ENCODE measurements around the gene POLR2F. TPM values are rescaled to one million over a fixed set of nuclear protein-coding genes. Genes with fewer than 3 reads are reported as not detected.
"Not testable (repeated sequence)": the region's sequence is repeated elsewhere in the genome, so short reads cannot be mapped to it uniquely, and the experiment has no call there.

POLR2F gene
- total RNA-seq, 1 donor from 2014 or later = 23.5 TPM

DNA sequence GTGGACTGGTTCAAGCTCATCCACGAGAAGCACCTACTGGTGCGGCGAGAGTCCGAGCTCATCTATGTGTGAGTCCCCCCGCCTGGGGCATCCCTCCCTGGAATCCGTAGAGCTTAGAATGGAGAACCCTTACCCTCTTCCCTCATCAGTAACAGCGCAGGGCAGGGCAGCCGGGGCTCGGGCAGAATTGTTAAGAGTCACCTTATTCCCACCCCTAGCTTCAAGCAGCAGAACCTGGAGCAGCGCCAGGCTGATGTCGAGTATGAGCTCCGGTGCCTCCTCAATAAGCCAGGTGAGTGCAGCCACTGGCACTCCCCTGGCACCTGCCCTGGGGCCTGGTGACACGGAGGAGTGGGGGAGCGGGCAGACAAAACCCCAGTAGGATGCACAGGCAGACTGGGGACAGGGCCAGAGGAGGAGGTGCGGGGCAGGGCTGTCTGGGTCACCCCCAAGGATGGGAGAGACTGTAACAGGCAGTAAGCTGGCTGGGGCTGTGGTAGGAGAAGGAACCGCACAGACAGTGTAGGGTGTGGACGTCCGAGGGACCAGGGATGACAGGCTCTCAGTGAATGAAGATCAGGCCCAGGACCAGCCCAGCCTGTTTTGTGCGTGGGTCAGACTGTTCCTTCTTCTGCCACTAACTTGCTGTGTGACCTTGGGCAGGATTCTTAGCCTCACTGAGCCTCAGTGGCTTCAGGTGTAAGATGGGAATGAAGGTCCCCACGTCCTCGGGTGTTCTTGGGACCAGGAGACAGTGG, 20.5 kb upstream of the POLR2F start:
- Histone ChIP-seq H3K4me1 (ENCODE audit: control insufficient read depth in 3 of 3, insufficient read depth in 3 of 3, low read length in 3 of 3) (peaks cover 8 to 14% (median 12%) of the 10 kb centered on the region in 3 donors), H3K36me3 (ENCODE audit: control insufficient read depth in 3 of 3, insufficient read depth in 3 of 3, low read length in 3 of 3) (peaks cover 12 to 26% (median 19%) of the 10 kb centered on the region in 3 donors), H3K27me3 (ENCODE audit: control insufficient read depth in 3 of 3, insufficient read depth in 3 of 3, low read length in 3 of 3) (no peaks in the 10 kb centered on the region), H3K27ac (ENCODE audit: low read depth, low read length) (peak overlapping the region; percentile 41), H3K9me3 (ENCODE audit: control insufficient read depth in 3 of 3, low read length in 3 of 3) (no peaks in the 10 kb centered on the region), H3K9ac (ENCODE audit: low read depth in 1 of 3, low read length in 3 of 3) (peak overlapping the region in 1 of 3 donors; percentile 16), H3K4me3 (ENCODE audit: low read length in 3 of 3) (no peak overlapping the region)

GRCh38 chr22:37933711-37934376, 19.7 kb upstream of the POLR2F start:
- no peaks in the 10 kb centered on the region for H3K9me3 ChIP-seq (ENCODE audit: control insufficient read depth in 3 of 3, low read length in 3 of 3)
- H3K27me3 ChIP-seq (ENCODE audit: control insufficient read depth in 3 of 3, insufficient read depth in 3 of 3, low read length in 3 of 3) = no peaks in the 10 kb centered on the region
- peak overlapping the region; percentile 41 for H3K27ac ChIP-seq (ENCODE audit: low read depth, low read length)
- H3K4me3 ChIP-seq (ENCODE audit: low read length in 3 of 3) = peak overlapping the region in 2 of 3 donors; percentile 19 to 22
- H3K4me1 ChIP-seq (ENCODE audit: control insufficient read depth in 3 of 3, insufficient read depth in 3 of 3, low read length in 3 of 3) = peaks cover 8 to 14% (median 12%) of the 10 kb centered on the region in 3 donors
- H3K9ac ChIP-seq (ENCODE audit: low read depth in 1 of 3, low read length in 3 of 3) = peak overlapping the region in 2 of 3 donors; percentile 10 to 54
- peaks cover 13 to 24% (median 17%) of the 10 kb centered on the region in 3 donors for H3K36me3 ChIP-seq (ENCODE audit: control insufficient read depth in 3 of 3, insufficient read depth in 3 of 3, low read length in 3 of 3)

DNA sequence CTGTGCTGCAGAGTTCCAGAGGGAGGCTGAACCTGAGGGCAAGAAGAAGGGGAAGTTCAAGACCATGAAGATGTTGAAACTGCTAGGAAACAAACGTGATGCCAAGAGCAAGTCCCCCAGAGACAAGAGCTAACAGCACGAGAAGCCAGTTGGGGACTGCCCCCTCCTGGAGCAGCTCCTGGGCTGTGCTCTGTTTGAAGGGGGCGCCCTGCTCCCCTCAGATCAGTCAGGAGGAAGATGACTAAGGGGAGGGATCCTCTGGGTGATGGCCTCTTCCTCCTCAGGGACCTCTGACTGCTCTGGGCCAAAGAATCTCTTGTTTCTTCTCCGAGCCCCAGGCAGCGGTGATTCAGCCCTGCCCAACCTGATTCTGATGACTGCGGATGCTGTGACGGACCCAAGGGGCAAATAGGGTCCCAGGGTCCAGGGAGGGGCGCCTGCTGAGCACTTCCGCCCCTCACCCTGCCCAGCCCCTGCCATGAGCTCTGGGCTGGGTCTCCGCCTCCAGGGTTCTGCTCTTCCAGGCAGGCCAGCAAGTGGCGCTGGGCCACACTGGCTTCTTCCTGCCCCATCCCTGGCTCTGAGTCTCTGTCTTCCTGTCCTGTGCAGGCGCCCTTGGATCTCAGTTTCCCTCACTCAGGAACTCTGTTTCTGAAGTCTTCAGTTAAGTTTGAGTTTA, 12.7 kb upstream of the POLR2F start:
- Histone ChIP-seq H3K27ac (ENCODE audit: low read depth, low read length) (no peak overlapping the region), H3K9ac (ENCODE audit: low read depth in 1 of 3, low read length in 3 of 3) (no peak overlapping the region), H3K4me3 (ENCODE audit: low read length in 3 of 3) (no peak overlapping the region), H3K9me3 (ENCODE audit: control insufficient read depth in 3 of 3, low read length in 3 of 3) (no peaks in the 10 kb centered on the region), H3K4me1 (ENCODE audit: control insufficient read depth in 3 of 3, insufficient read depth in 3 of 3, low read length in 3 of 3) (no peaks in the 10 kb centered on the region), H3K27me3 (ENCODE audit: control insufficient read depth in 3 of 3, insufficient read depth in 3 of 3, low read length in 3 of 3) (no peaks in the 10 kb centered on the region), H3K36me3 (ENCODE audit: control insufficient read depth in 3 of 3, insufficient read depth in 3 of 3, low read length in 3 of 3) (peaks cover 20 to 32% (median 29%) of the 10 kb centered on the region in 3 donors)

GRCh38 chr22:37942133-37942532, 11.4 kb upstream of the POLR2F start:
- H3K9ac ChIP-seq (ENCODE audit: low read depth in 1 of 3, low read length in 3 of 3) = no peak overlapping the region
- no peak overlapping the region for H3K27ac ChIP-seq (ENCODE audit: low read depth, low read length)
- H3K4me1 ChIP-seq (ENCODE audit: control insufficient read depth in 3 of 3, insufficient read depth in 3 of 3, low read length in 3 of 3) = no peaks in the 10 kb centered on the region
- peaks cover 20 to 32% (median 26%) of the 10 kb centered on the region in 3 donors for H3K36me3 ChIP-seq (ENCODE audit: control insufficient read depth in 3 of 3, insufficient read depth in 3 of 3, low read length in 3 of 3)
- no peak overlapping the region for H3K4me3 ChIP-seq (ENCODE audit: low read length in 3 of 3)
- H3K9me3 ChIP-seq (ENCODE audit: control insufficient read depth in 3 of 3, low read length in 3 of 3) = no peaks in the 10 kb centered on the region
- H3K27me3 ChIP-seq (ENCODE audit: control insufficient read depth in 3 of 3, insufficient read depth in 3 of 3, low read length in 3 of 3) = no peaks in the 10 kb centered on the region

- no peaks in the 10 kb centered on the region for H3K4me1 ChIP-seq (ENCODE audit: control insufficient read depth in 3 of 3, insufficient read depth in 3 of 3, low read length in 3 of 3)
- H3K36me3 ChIP-seq (ENCODE audit: control insufficient read depth in 3 of 3, insufficient read depth in 3 of 3, low read length in 3 of 3) = peaks cover 14 to 27% (median 18%) of the 10 kb centered on the region in 3 donors
- H3K4me3 ChIP-seq (ENCODE audit: low read length in 3 of 3) = no peak overlapping the region
- no peaks in the 10 kb centered on the region for H3K27me3 ChIP-seq (ENCODE audit: control insufficient read depth in 3 of 3, insufficient read depth in 3 of 3, low read length in 3 of 3)
- no peaks in the 10 kb centered on the region for H3K9me3 ChIP-seq (ENCODE audit: control insufficient read depth in 3 of 3, low read length in 3 of 3)
- no peak overlapping the region for H3K9ac ChIP-seq (ENCODE audit: low read depth in 1 of 3, low read length in 3 of 3)
- H3K27ac ChIP-seq (ENCODE audit: low read depth, low read length) = no peak overlapping the region
These were observed 10.2 kb upstream of the POLR2F start for GRCh38 chr22:37943136-37943824.

GRCh38 chr22:37943825-37944198, 9.7 kb upstream of the POLR2F start:
- H3K9me3 ChIP-seq (ENCODE audit: control insufficient read depth in 3 of 3, low read length in 3 of 3) = no peaks in the 10 kb centered on the region
- H3K9ac ChIP-seq (ENCODE audit: low read depth in 1 of 3, low read length in 3 of 3) = no peak overlapping the region

GRCh38 chr22:37944423-37944822, 9.1 kb upstream of the POLR2F start:
- H3K9me3 ChIP-seq (ENCODE audit: control insufficient read depth in 3 of 3, low read length in 3 of 3); H3K4me1 ChIP-seq (ENCODE audit: control insufficient read depth in 3 of 3, insufficient read depth in 3 of 3, low read length in 3 of 3); H3K27ac ChIP-seq (ENCODE audit: low read depth, low read length); H3K9ac ChIP-seq (ENCODE audit: low read depth in 1 of 3, low read length in 3 of 3); H3K4me3 ChIP-seq (ENCODE audit: low read length in 3 of 3); H3K27me3 ChIP-seq (ENCODE audit: control insufficient read depth in 3 of 3, insufficient read depth in 3 of 3, low read length in 3 of 3): not testable (repeated sequence)
- H3K36me3 ChIP-seq (ENCODE audit: control insufficient read depth in 3 of 3, insufficient read depth in 3 of 3, low read length in 3 of 3) = peaks cover 14 to 23% (median 18%) of the 10 kb centered on the region in 3 donors

More at GRCh38 chr22:37943825-37944198, 9.7 kb upstream of the POLR2F start:
- Histone ChIP-seq H3K4me1 (ENCODE audit: control insufficient read depth in 3 of 3, insufficient read depth in 3 of 3, low read length in 3 of 3) (no peaks in the 10 kb centered on the region), H3K27ac (ENCODE audit: low read depth, low read length) (no peak overlapping the region), H3K27me3 (ENCODE audit: control insufficient read depth in 3 of 3, insufficient read depth in 3 of 3, low read length in 3 of 3) (no peaks in the 10 kb centered on the region), H3K4me3 (ENCODE audit: low read length in 3 of 3) (no peak overlapping the region), H3K36me3 (ENCODE audit: control insufficient read depth in 3 of 3, insufficient read depth in 3 of 3, low read length in 3 of 3) (peaks cover 14 to 27% (median 18%) of the 10 kb centered on the region in 3 donors)

DNA sequence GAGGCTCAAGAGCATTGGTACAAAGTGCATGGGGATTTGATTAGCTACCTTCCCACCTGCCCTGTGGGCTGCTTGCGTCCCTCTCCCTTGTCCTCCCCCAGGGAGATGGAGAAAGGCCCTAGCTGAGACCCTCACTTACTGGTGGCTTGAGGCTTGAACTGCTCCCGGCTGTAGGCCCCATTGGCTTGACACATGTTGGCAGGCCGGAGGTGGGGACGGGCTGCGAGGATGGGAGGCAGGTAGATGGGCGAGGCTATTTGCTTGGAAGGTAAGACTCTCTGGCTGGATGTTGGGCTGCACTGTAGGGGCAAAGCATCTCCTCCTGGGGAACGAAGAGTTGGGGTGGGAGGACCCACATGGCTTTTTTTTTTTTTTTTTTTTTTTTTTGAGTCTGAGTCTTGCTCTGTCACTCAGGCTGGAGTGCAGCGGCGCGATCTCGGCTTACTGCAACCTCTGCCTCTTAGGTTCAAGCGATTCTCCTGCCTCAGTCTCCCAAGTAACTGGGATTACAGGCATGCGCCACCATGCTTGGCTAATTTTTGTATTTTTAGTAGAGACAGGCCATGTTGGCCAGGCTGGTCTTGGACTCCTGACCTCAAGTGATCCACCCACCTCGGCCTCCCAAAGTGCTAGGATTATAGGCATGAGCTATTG, 6.2 kb upstream of the POLR2F start:
- not testable (repeated sequence) for H3K4me3 ChIP-seq (ENCODE audit: low read length in 3 of 3); H3K9me3 ChIP-seq (ENCODE audit: control insufficient read depth in 3 of 3, low read length in 3 of 3); H3K4me1 ChIP-seq (ENCODE audit: control insufficient read depth in 3 of 3, insufficient read depth in 3 of 3, low read length in 3 of 3); H3K27ac ChIP-seq (ENCODE audit: low read depth, low read length); H3K27me3 ChIP-seq (ENCODE audit: control insufficient read depth in 3 of 3, insufficient read depth in 3 of 3, low read length in 3 of 3); H3K36me3 ChIP-seq (ENCODE audit: control insufficient read depth in 3 of 3, insufficient read depth in 3 of 3, low read length in 3 of 3); H3K9ac ChIP-seq (ENCODE audit: low read depth in 1 of 3, low read length in 3 of 3)

GRCh38 chr22:37951305-37951704, 2.2 kb upstream of the POLR2F start:
- no peak overlapping the region for H3K27ac ChIP-seq (ENCODE audit: low read depth, low read length)
- no peaks in the 10 kb centered on the region for H3K9me3 ChIP-seq (ENCODE audit: control insufficient read depth in 3 of 3, low read length in 3 of 3)
- peaks cover 0 to 5% (median 0%) of the 10 kb centered on the region in 3 donors for H3K27me3 ChIP-seq (ENCODE audit: control insufficient read depth in 3 of 3, insufficient read depth in 3 of 3, low read length in 3 of 3)
- no peak overlapping the region for H3K9ac ChIP-seq (ENCODE audit: low read depth in 1 of 3, low read length in 3 of 3)
- H3K36me3 ChIP-seq (ENCODE audit: control insufficient read depth in 3 of 3, insufficient read depth in 3 of 3, low read length in 3 of 3) = peaks cover 0 to 2% (median 0%) of the 10 kb centered on the region in 3 donors
- peaks cover 16 to 23% (median 17%) of the 10 kb centered on the region in 3 donors for H3K4me1 ChIP-seq (ENCODE audit: control insufficient read depth in 3 of 3, insufficient read depth in 3 of 3, low read length in 3 of 3)
- H3K4me3 ChIP-seq (ENCODE audit: low read length in 3 of 3) = no peak overlapping the region

Measured in skeletal muscle tissue (tissue), 4 donors.